ENCODE data around the gene FAM204A. TPM values are rescaled to one million over a fixed set of nuclear protein-coding genes. Genes with fewer than 3 reads are reported as not detected.

The FAM204A gene
- total and polyA plus RNA-seq, 2 experiments from 2014 or later: 50.8 to 56.6 TPM

GRCh38 chr10:118298787-118299186 lies 43.3 kb downstream of the FAM204A start:
- H3K27ac ChIP-seq: no peak overlapping the region
- no peaks in the 10 kb centered on the region for H3K9me2 ChIP-seq (replicated peaks; ENCODE audit: insufficient read depth)
- H3K36me3 ChIP-seq (replicated peaks; ENCODE audit: insufficient read depth, low read depth): no peaks in the 10 kb centered on the region
- TF ChIP-seq, protein P1, sequence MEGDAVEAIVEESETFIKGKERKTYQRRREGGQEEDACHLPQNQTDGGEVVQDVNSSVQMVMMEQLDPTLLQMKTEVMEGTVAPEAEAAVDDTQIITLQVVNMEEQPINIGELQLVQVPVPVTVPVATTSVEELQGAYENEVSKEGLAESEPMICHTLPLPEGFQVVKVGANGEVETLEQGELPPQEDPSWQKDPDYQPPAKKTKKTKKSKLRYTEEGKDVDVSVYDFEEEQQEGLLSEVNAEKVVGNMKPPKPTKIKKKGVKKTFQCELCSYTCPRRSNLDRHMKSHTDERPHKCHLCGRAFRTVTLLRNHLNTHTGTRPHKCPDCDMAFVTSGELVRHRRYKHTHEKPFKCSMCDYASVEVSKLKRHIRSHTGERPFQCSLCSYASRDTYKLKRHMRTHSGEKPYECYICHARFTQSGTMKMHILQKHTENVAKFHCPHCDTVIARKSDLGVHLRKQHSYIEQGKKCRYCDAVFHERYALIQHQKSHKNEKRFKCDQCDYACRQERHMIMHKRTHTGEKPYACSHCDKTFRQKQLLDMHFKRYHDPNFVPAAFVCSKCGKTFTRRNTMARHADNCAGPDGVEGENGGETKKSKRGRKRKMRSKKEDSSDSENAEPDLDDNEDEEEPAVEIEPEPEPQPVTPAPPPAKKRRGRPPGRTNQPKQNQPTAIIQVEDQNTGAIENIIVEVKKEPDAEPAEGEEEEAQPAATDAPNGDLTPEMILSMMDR (IDR thresholded peaks at IDR 0.05; ENCODE audit: poor library complexity): no peak
- TF ChIP-seq EZH2phosphoT487 (IDR thresholded peaks at IDR 0.05; ENCODE audit: low read depth, severe bottlenecking, unreplicated experiment): no peak
- no peak for TF ChIP-seq EZH2 (IDR thresholded peaks at IDR 0.05; ENCODE audit: borderline replicate concordance)
- H3K4me2 ChIP-seq: no peak overlapping the region
- H3K4me1 ChIP-seq (ENCODE audit: insufficient read depth): no peaks in the 10 kb centered on the region
- H4K20me1 ChIP-seq (ENCODE audit: insufficient read depth, poor library complexity, severe bottlenecking): no peaks in the 10 kb centered on the region
- H3K79me2 ChIP-seq: no peaks in the 10 kb centered on the region
- WGBS (ENCODE audit: low lambda C conversion rate, missing lambda C conversion rate): 94% methylated on average over 7 of the region's 7 CpGs
- H3K9me3 ChIP-seq (ENCODE audit: low read depth): no peaks in the 10 kb centered on the region
- H3K27me3 ChIP-seq: no peaks in the 10 kb centered on the region
- no peak overlapping the region for H3K4me3 ChIP-seq
- DNase-seq (ENCODE audit: low spot score): no peak
- H2AFZ ChIP-seq: no peak overlapping the region

DNA sequence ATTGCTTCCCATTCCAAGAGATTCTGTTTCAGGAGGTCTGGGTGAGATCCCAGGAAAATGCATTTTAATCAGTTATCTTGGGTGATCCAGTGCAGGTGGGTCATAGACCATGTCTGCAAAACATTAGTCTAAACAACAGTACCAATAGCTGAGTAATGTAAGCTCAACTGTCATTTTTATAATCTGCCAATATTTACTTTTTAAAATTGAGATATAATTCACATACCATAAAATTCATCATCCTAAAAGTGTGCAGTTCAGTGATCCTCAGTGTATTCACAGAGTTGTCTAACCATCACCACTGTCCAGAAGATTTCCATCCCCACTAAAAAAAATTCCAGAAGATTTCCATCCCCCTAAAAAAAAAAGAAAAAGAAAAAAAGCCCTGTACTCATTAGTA lies 51.0 kb downstream of the FAM204A start:
- peaks cover 10% of the 10 kb centered on the region for H3K27me3 ChIP-seq
- H3K4me1 ChIP-seq (ENCODE audit: insufficient read depth): no peaks in the 10 kb centered on the region
- H3K36me3 ChIP-seq (replicated peaks; ENCODE audit: insufficient read depth, low read depth): no peaks in the 10 kb centered on the region
- TF ChIP-seq, protein P1 (IDR thresholded peaks at IDR 0.05; ENCODE audit: poor library complexity): no peak
- TF ChIP-seq EZH2 (IDR thresholded peaks at IDR 0.05; ENCODE audit: borderline replicate concordance): no peak
- TF ChIP-seq EZH2phosphoT487 (IDR thresholded peaks at IDR 0.05; ENCODE audit: low read depth, severe bottlenecking, unreplicated experiment): no peak
- no peaks in the 10 kb centered on the region for H4K20me1 ChIP-seq (ENCODE audit: insufficient read depth, poor library complexity, severe bottlenecking)
- H2AFZ ChIP-seq: no peak overlapping the region
- DNase-seq (ENCODE audit: low spot score): no peak
- no peak overlapping the region for H3K4me2 ChIP-seq
- H3K9me2 ChIP-seq (replicated peaks; ENCODE audit: insufficient read depth): no peaks in the 10 kb centered on the region
- H3K79me2 ChIP-seq: no peaks in the 10 kb centered on the region
- no peak overlapping the region for H3K4me3 ChIP-seq
- H3K27ac ChIP-seq: no peak overlapping the region
- H3K9me3 ChIP-seq (ENCODE audit: low read depth): no peaks in the 10 kb centered on the region

DNA sequence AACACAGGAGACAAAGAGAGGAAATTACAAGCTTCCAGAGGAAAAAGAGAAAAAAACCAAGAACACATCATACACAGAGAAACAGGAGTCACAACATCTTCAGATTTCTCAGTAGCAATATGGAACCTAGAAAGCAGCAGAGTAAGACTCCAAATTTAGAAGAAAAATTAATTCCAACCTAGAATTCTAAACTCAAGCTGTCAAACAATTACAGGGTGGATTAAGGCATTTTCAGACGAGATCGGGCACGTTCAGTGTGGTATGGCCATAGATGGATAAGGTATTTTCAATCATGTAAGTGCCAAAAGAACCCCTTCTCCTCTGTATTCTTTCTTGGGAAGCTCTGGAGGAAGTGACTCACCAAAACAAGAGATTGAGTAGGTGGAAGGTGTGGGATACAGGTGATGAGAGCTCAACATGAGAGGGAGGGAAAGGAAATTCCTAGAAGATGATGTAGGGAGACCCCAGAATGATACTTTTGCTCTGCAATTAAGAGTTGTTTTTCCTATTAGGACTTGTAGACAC lies 51.6 kb downstream of the FAM204A start:
- no peak overlapping the region for H2AFZ ChIP-seq
- DNase-seq (ENCODE audit: low spot score): no peak
- TF ChIP-seq EZH2phosphoT487 (IDR thresholded peaks at IDR 0.05; ENCODE audit: low read depth, severe bottlenecking, unreplicated experiment) (no peak), EZH2 (IDR thresholded peaks at IDR 0.05; ENCODE audit: borderline replicate concordance) (no peak)
- TF ChIP-seq, protein P1 (IDR thresholded peaks at IDR 0.05; ENCODE audit: poor library complexity): no peak
- H3K9me3 ChIP-seq (ENCODE audit: low read depth): no peaks in the 10 kb centered on the region
- no peaks in the 10 kb centered on the region for H3K36me3 ChIP-seq (replicated peaks; ENCODE audit: insufficient read depth, low read depth)
- no peaks in the 10 kb centered on the region for H3K79me2 ChIP-seq
- peaks cover 13% of the 10 kb centered on the region for H3K27me3 ChIP-seq
- no peak overlapping the region for H3K4me3 ChIP-seq
- no peak overlapping the region for H3K4me2 ChIP-seq
- no peaks in the 10 kb centered on the region for H4K20me1 ChIP-seq (ENCODE audit: insufficient read depth, poor library complexity, severe bottlenecking)
- no peak overlapping the region for H3K27ac ChIP-seq
- 93% methylated on average over 3 of the region's 3 CpGs for WGBS (ENCODE audit: low lambda C conversion rate, missing lambda C conversion rate)
- H3K4me1 ChIP-seq (ENCODE audit: insufficient read depth): no peaks in the 10 kb centered on the region
- H3K9me2 ChIP-seq (replicated peaks; ENCODE audit: insufficient read depth): no peaks in the 10 kb centered on the region

All from hepatocyte (in vitro differentiated cells).